OCI-LY7 (cell line): Measurements from ENCODE around the gene TP53TG3.
"Not testable (repeated sequence)": the region's sequence is repeated elsewhere in the genome, so short reads cannot be mapped to it uniquely, and the experiment has no call there.

ENCODE experiments used
- EZH2phosphoT487 ChIP-seq: fragments of 200-600 bp; sonication (generic); IDR thresholded peaks from 2 replicates; pipeline ENCODE4 v1.6.1; 2018; ENCODE audit warnings: low read depth, borderline replicate concordance, mild to moderate bottlenecking, mixed run types, antibody characterized with exemption, low read length, moderate library complexity, mixed read lengths
- TF ChIP-seq, protein P1 (sequence below): fragments of 200-600 bp; sonication (generic); conservative IDR thresholded peaks from 2 replicates; pipeline ENCODE4 v1.5.1; 2014; ENCODE audit warnings: mild to moderate bottlenecking, antibody characterized with exemption, low read length, moderate library complexity, mixed read lengths

DNA sequence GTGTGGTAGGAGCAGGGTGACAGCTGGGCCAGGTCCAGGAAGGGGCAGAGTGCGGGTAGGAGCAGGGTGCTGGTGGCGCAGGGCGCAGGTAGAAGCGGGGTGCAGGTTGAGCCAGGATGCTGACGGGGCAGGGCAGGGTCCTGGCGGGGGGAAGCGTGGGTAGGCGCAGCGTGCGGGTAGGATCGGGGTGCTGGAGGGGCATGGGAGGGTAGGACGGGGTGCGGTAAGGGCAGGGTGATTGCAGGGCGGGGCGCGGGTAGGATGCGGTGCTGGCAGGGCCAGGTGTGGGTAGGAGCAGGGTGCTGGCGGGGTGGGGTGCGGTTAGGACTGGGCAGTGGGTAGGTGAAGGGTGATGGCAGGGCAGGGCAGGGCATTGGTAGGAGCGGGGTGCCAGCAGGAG is 38.4 kb downstream of the TP53TG3 start:
- TF ChIP-seq, protein P1, sequence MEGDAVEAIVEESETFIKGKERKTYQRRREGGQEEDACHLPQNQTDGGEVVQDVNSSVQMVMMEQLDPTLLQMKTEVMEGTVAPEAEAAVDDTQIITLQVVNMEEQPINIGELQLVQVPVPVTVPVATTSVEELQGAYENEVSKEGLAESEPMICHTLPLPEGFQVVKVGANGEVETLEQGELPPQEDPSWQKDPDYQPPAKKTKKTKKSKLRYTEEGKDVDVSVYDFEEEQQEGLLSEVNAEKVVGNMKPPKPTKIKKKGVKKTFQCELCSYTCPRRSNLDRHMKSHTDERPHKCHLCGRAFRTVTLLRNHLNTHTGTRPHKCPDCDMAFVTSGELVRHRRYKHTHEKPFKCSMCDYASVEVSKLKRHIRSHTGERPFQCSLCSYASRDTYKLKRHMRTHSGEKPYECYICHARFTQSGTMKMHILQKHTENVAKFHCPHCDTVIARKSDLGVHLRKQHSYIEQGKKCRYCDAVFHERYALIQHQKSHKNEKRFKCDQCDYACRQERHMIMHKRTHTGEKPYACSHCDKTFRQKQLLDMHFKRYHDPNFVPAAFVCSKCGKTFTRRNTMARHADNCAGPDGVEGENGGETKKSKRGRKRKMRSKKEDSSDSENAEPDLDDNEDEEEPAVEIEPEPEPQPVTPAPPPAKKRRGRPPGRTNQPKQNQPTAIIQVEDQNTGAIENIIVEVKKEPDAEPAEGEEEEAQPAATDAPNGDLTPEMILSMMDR = not testable (repeated sequence)
- not testable (repeated sequence) for TF ChIP-seq EZH2phosphoT487
